Measurements from ENCODE around the gene SPOCK1. TPM values are rescaled to one million over a fixed set of nuclear protein-coding genes. Genes with fewer than 3 reads are reported as not detected.
"Not testable (repeated sequence)": the region's sequence is repeated elsewhere in the genome, so short reads cannot be mapped to it uniquely, and the experiment has no call there.

SPOCK1 gene
- total RNA-seq, 1 experiment from 2014 or later = 9.8 TPM

DNA sequence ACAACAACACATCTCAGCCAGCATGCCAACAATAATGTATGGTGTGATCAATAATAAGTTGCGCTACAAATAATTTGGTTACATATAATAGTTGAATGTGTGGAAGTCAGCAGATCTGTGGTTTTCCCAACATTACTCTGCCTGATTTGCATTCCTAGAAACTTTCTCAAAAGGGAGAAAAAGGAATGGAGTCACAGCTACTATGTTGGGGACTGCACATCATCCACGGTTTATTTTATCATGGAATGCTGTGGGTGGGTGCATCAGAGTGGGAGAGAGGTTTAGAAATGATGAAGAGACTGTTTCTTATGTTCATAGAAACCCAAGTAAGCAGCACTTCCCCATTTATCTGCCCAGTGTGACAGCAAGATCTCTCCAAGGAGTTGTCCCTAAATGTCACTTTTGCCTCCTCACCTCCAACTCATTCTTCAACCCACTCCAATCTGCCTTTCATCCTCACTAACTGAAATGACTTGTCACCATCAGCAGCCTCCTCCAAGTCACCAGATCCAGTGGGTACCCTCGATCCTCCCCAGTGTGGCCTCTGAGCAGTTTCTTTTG lies 2.8 kb upstream of the SPOCK1 start:
- Histone ChIP-seq H3K4me1 (ENCODE audit: insufficient read depth, low read length) (no peaks in the 10 kb centered on the region), H3K9me2 (replicated peaks; ENCODE audit: low read length) (no peaks in the 10 kb centered on the region), H3K79me2 (ENCODE audit: low read length) (no peaks in the 10 kb centered on the region), H3K9me3 (ENCODE audit: low read length) (no peaks in the 10 kb centered on the region), H4K20me1 (ENCODE audit: low read length) (no peaks in the 10 kb centered on the region), H3K9ac (ENCODE audit: low read length) (no peak overlapping the region), H3K4me2 (ENCODE audit: low read length) (no peak overlapping the region), H3K27me3 (ENCODE audit: low read length) (no peaks in the 10 kb centered on the region), H3F3A (ENCODE audit: low read length, unreplicated experiment) (no peaks in the 10 kb centered on the region), H3K4me3 (ENCODE audit: low read length) (no peak overlapping the region), H3K36me3 (ENCODE audit: low read depth, low read length) (no peaks in the 10 kb centered on the region), H3K27ac (ENCODE audit: low read length) (no peak overlapping the region), H2AFZ (ENCODE audit: low read length) (no peak overlapping the region)
- ChIA-PET CTCF (no interaction called here), POLR2A (ENCODE audit: unreplicated experiment) (interaction anchor here (0.7 kb wide), 1 partner anchor 153 kb away, joined by 3 read pairs; no protein-coding TSS in a partner anchor)
- no TSS peak for BruUV-seq (replicated peaks)
- ATAC-seq (no peak), DNase-seq (no peak)
- TF ChIP-seq EZH2 (IDR thresholded peaks at IDR 0.05; ENCODE audit: low read length, unreplicated experiment) = no peak
- TF ChIP-seq EZH2phosphoT487 (IDR thresholded peaks at IDR 0.05; ENCODE audit: borderline replicate concordance, low read length) = no peak
- TF ChIP-seq, protein P1, sequence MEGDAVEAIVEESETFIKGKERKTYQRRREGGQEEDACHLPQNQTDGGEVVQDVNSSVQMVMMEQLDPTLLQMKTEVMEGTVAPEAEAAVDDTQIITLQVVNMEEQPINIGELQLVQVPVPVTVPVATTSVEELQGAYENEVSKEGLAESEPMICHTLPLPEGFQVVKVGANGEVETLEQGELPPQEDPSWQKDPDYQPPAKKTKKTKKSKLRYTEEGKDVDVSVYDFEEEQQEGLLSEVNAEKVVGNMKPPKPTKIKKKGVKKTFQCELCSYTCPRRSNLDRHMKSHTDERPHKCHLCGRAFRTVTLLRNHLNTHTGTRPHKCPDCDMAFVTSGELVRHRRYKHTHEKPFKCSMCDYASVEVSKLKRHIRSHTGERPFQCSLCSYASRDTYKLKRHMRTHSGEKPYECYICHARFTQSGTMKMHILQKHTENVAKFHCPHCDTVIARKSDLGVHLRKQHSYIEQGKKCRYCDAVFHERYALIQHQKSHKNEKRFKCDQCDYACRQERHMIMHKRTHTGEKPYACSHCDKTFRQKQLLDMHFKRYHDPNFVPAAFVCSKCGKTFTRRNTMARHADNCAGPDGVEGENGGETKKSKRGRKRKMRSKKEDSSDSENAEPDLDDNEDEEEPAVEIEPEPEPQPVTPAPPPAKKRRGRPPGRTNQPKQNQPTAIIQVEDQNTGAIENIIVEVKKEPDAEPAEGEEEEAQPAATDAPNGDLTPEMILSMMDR (conservative IDR thresholded peaks at IDR 0.05; ENCODE audit: low read depth, low read length) = no peak
- intact Hi-C loops (cut with micrococcal nuclease) = no loop called here

- ChIA-PET POLR2A (ENCODE audit: unreplicated experiment) (interaction anchor here (0.7 kb wide), 1 partner anchor 153 kb away, joined by 3 read pairs; no protein-coding TSS in a partner anchor), CTCF (no interaction called here)
- Histone ChIP-seq H3K79me2 (ENCODE audit: low read length) (no peaks in the 10 kb centered on the region), H3K27ac (ENCODE audit: low read length) (no peak overlapping the region), H2AFZ (ENCODE audit: low read length) (no peak overlapping the region), H3K9me2 (replicated peaks; ENCODE audit: low read length) (no peaks in the 10 kb centered on the region), H3K9ac (ENCODE audit: low read length) (no peak overlapping the region), H3K9me3 (ENCODE audit: low read length) (no peaks in the 10 kb centered on the region), H3K27me3 (ENCODE audit: low read length) (no peaks in the 10 kb centered on the region), H3K4me1 (ENCODE audit: insufficient read depth, low read length) (no peaks in the 10 kb centered on the region), H3K4me3 (ENCODE audit: low read length) (no peak overlapping the region), H3K4me2 (ENCODE audit: low read length) (no peak overlapping the region), H3F3A (ENCODE audit: low read length, unreplicated experiment) (no peaks in the 10 kb centered on the region), H3K36me3 (ENCODE audit: low read depth, low read length) (no peaks in the 10 kb centered on the region), H4K20me1 (ENCODE audit: low read length) (no peaks in the 10 kb centered on the region)
- ATAC-seq (no peak), DNase-seq (no peak)
- TF ChIP-seq EZH2 (IDR thresholded peaks at IDR 0.05; ENCODE audit: low read length, unreplicated experiment) = no peak
- TF ChIP-seq EZH2phosphoT487 (IDR thresholded peaks at IDR 0.05; ENCODE audit: borderline replicate concordance, low read length) = no peak
- TF ChIP-seq, protein P1 (conservative IDR thresholded peaks at IDR 0.05; ENCODE audit: low read depth, low read length) = no peak
- intact Hi-C loops (cut with micrococcal nuclease) = no loop called here
- BruUV-seq (replicated peaks) = no TSS peak
These were observed 2.1 kb upstream of the SPOCK1 start for GRCh38 chr5:137501226-137501625.

DNA sequence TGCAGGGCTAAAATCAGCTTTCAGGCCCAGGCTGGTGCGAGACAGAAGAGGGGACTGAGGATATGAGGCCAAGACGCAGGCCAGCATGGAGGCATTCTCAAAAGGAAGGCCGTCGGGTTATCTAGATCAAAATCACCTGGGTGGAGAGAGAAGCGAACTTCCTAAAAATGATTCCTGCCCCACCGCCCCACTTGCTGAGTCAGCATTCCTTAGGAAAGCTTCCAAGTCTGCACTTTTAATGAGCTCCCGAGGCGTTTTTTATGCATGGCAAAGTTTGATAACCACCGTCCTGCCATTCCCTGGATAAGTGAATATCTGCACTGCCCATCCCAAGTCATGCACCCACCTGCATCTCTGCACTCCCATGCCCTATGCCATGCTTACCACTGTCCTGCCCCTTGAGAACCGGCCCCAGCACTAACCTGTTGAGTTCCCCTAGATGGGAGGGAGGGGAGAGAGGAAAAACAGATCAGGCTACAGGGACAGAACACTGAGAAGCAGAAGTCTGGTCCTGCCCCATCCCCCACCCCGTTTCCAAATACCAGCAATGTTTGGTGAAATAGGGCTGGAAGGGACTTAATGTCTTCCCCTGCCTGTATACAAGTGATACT lies 1.6 kb upstream of the SPOCK1 start:
- no peaks in the 10 kb centered on the region for H3K4me1 ChIP-seq (ENCODE audit: insufficient read depth, low read length)
- no peak overlapping the region for H3K9ac ChIP-seq (ENCODE audit: low read length)
- no peak overlapping the region for H3K4me3 ChIP-seq (ENCODE audit: low read length)
- H3K27ac ChIP-seq (ENCODE audit: low read length) = no peak overlapping the region
- no peaks in the 10 kb centered on the region for H4K20me1 ChIP-seq (ENCODE audit: low read length)
- intact Hi-C loops (cut with micrococcal nuclease) = no loop called here
- no peaks in the 10 kb centered on the region for H3K36me3 ChIP-seq (ENCODE audit: low read depth, low read length)
- H3K27me3 ChIP-seq (ENCODE audit: low read length) = no peaks in the 10 kb centered on the region
- TF ChIP-seq EZH2 (IDR thresholded peaks at IDR 0.05; ENCODE audit: low read length, unreplicated experiment) (no peak), EZH2phosphoT487 (IDR thresholded peaks at IDR 0.05; ENCODE audit: borderline replicate concordance, low read length) (no peak)
- TF ChIP-seq, protein P1 (conservative IDR thresholded peaks at IDR 0.05; ENCODE audit: low read depth, low read length) = no peak
- no peaks in the 10 kb centered on the region for H3F3A ChIP-seq (ENCODE audit: low read length, unreplicated experiment)
- CTCF ChIA-PET = no interaction called here
- H3K79me2 ChIP-seq (ENCODE audit: low read length) = no peaks in the 10 kb centered on the region
- H3K9me3 ChIP-seq (ENCODE audit: low read length) = no peaks in the 10 kb centered on the region
- H3K4me2 ChIP-seq (ENCODE audit: low read length) = no peak overlapping the region
- no TSS peak for BruUV-seq (replicated peaks)
- ATAC-seq = no peak
- no peaks in the 10 kb centered on the region for H3K9me2 ChIP-seq (replicated peaks; ENCODE audit: low read length)
- POLR2A ChIA-PET (ENCODE audit: unreplicated experiment) = no interaction called here
- no peak overlapping the region for H2AFZ ChIP-seq (ENCODE audit: low read length)
- no peak for DNase-seq

DNA sequence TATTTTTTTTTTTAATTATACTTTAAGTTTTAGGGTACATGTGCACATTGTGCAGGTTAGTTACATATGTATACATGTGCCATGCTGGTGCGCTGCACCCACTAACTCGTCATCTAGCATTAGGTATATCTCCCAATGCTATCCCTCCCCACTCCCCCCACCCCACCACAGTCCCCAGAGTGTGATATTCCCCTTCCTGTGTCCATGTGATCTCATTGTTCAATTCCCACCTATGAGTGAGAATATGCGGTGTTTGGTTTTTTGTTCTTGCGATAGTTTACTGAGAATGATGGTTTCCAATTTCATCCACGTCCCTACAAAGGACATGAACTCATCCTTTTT lies 351 bp upstream of the SPOCK1 start:
- H3K79me2 ChIP-seq (ENCODE audit: low read length); H3K27ac ChIP-seq (ENCODE audit: low read length); H3K27me3 ChIP-seq (ENCODE audit: low read length); CTCF ChIA-PET; H3K9ac ChIP-seq (ENCODE audit: low read length); H3K4me1 ChIP-seq (ENCODE audit: insufficient read depth, low read length); H4K20me1 ChIP-seq (ENCODE audit: low read length); H3F3A ChIP-seq (ENCODE audit: low read length, unreplicated experiment); ATAC-seq; H3K9me2 ChIP-seq (replicated peaks; ENCODE audit: low read length); BruUV-seq (replicated peaks); POLR2A ChIA-PET (ENCODE audit: unreplicated experiment); H3K4me3 ChIP-seq (ENCODE audit: low read length); H3K4me2 ChIP-seq (ENCODE audit: low read length); H3K36me3 ChIP-seq (ENCODE audit: low read depth, low read length); DNase-seq; H2AFZ ChIP-seq (ENCODE audit: low read length); H3K9me3 ChIP-seq (ENCODE audit: low read length): not testable (repeated sequence)
- intact Hi-C loops (cut with micrococcal nuclease) = loop anchor here (1.0 to 10.0 kb wide), 5 partner anchors 105 to 697 kb away; no protein-coding TSS in a partner anchor
